RWPE2 (cell line): ENCODE data around the gene TBC1D16.

ENCODE experiments used
- ATAC-seq: fragments of 200-7000 bp; cut with Tn5 transposase; 3 replicates; pipeline ENCODE4 v1.9.1; 2021; ENCODE audit warnings: low read depth
- DNase-seq: peaks from one replicate; pipeline ENCODE4 v3.0.0-alpha.2; 2020; ENCODE audit warnings: low spot score
- H3K27ac ChIP-seq: fragments of 450-650 bp; 2 replicates; pipeline ENCODE4 v1.5.1; 2017; ENCODE audit warnings: mild to moderate bottlenecking; ENCODE audit not compliant: poor library complexity, severe bottlenecking
- H3K27me3 ChIP-seq: fragments of 250-450 bp; sonication (Bioruptor Pico); 2 replicates; pipeline ENCODE4 v1.5.1; 2021; ENCODE audit warnings: mild to moderate bottlenecking, moderate library complexity; ENCODE audit not compliant: insufficient read depth, poor library complexity, severe bottlenecking
- H3K36me3 ChIP-seq: fragments of 250-450 bp; sonication (Bioruptor Pico); 2 replicates; pipeline ENCODE4 v1.5.1; 2020; ENCODE audit warnings: low read depth, mild to moderate bottlenecking, moderate library complexity
- H3K4me1 ChIP-seq: fragments of 250-450 bp; sonication (Bioruptor Pico); 2 replicates; pipeline ENCODE4 v1.5.1; 2021; ENCODE audit warnings: mild to moderate bottlenecking, moderate library complexity; ENCODE audit not compliant: insufficient read depth, poor library complexity, severe bottlenecking
- H3K4me3 ChIP-seq: fragments of 250-450 bp; sonication (Bioruptor Pico); 2 replicates; pipeline ENCODE4 v1.5.1; 2021; ENCODE audit warnings: mild to moderate bottlenecking, moderate library complexity; ENCODE audit not compliant: severe bottlenecking
- H3K9me3 ChIP-seq: fragments of 250-450 bp; sonication (Bioruptor Pico); 2 replicates; pipeline ENCODE4 v1.5.1; 2021; ENCODE audit warnings: mild to moderate bottlenecking, moderate library complexity; ENCODE audit not compliant: severe bottlenecking
- CTCF ChIP-seq: fragments of 450-650 bp; IDR thresholded peaks from one replicate; pipeline ENCODE4 v1.5.1; 2017; ENCODE audit warnings: mild to moderate bottlenecking, moderate library complexity; ENCODE audit not compliant: poor library complexity, severe bottlenecking

TBC1D16 gene

GRCh38 chr17:80023481-80024205, 12.0 kb downstream of the TBC1D16 start:
- no peak for DNase-seq
- Histone ChIP-seq H3K27me3 (no peaks in the 10 kb centered on the region), H3K36me3 (0 out of 2 replicates have a peak, but pooled peaks cover 2% of the 10 kb centered on the region), H3K4me3 (no peak overlapping the region), H3K27ac (no peak overlapping the region), H3K9me3 (no peaks in the 10 kb centered on the region), H3K4me1 (no peaks in the 10 kb centered on the region)
- no peak for ATAC-seq
- no peak for TF ChIP-seq CTCF

GRCh38 chr17:80021600-80021999, 14.1 kb downstream of the TBC1D16 start:
- Histone ChIP-seq H3K4me3 (no peak overlapping the region), H3K27ac (no peak overlapping the region), H3K27me3 (no peaks in the 10 kb centered on the region), H3K9me3 (no peaks in the 10 kb centered on the region), H3K36me3 (no peaks in the 10 kb centered on the region), H3K4me1 (no peaks in the 10 kb centered on the region)
- TF ChIP-seq CTCF, result no peak
- no peak for DNase-seq
- no peak for ATAC-seq

- H3K4me1 ChIP-seq, result no peaks in the 10 kb centered on the region
- H3K4me3 ChIP-seq, result no peak overlapping the region
- TF ChIP-seq CTCF, result no peak
- H3K27me3 ChIP-seq, result no peaks in the 10 kb centered on the region
- no peaks in the 10 kb centered on the region; the same call in 1 of the 2 replicates for H3K36me3 ChIP-seq
- ATAC-seq (no peak), DNase-seq (no peak)
- no peaks in the 10 kb centered on the region for H3K9me3 ChIP-seq
- no peak overlapping the region for H3K27ac ChIP-seq
Observed at GRCh38 chr17:80018917-80019651, 16.6 kb downstream of the TBC1D16 start.

- no peak for DNase-seq
- Histone ChIP-seq H3K27me3 (no peaks in the 10 kb centered on the region), H3K27ac (no peak overlapping the region), H3K4me3 (no peak overlapping the region), H3K4me1 (no peaks in the 10 kb centered on the region), H3K36me3 (peaks cover 4% of the 10 kb centered on the region), H3K9me3 (no peaks in the 10 kb centered on the region)
- ATAC-seq, result no peak
- no peak for TF ChIP-seq CTCF
Observed at GRCh38 chr17:80017226-80018010, 18.3 kb downstream of the TBC1D16 start.
